Transverse colon (tissue), 4 donors: ENCODE measurements around the gene KCNJ6.

ENCODE experiments used
- EP300 ChIP-seq: sonication (generic); formaldehyde crosslinking; IDR thresholded peaks from one replicate; pipeline ENCODE4 v1.6.1; 2017; ENCODE audit warnings: antibody characterized with exemption, low read depth
- POLR2A ChIP-seq: fragments of 450-650 bp; IDR thresholded peaks from one replicate; pipeline ENCODE4 v1.6.1; 2016; ENCODE audit warnings: antibody characterized with exemption, mild to moderate bottlenecking, moderate library complexity
- POLR2AphosphoS5 ChIP-seq, 3 donors: sonication (generic); formaldehyde crosslinking; IDR thresholded peaks; one replicate each; pipeline ENCODE4 v1.6.1; 2016; ENCODE audit warnings: antibody characterized with exemption in 3 of 3
- TF ChIP-seq, protein P1 (sequence below), 5 experiments: fragments of 200-600 bp in 3 of 5; fragments of 450-650 bp in 2 of 5; sonication (generic) in 3 of 5; IDR thresholded peaks; 1 replicate in 2 of 5; 2 replicates in 3 of 5; pipeline ENCODE4 v1.5.1; 2016 to 2017; ENCODE audit warnings: antibody characterized with exemption in 5 of 5, inconsistent platforms in 3 of 5, mild to moderate bottlenecking in 2 of 5, moderate library complexity in 1 of 5

DNA sequence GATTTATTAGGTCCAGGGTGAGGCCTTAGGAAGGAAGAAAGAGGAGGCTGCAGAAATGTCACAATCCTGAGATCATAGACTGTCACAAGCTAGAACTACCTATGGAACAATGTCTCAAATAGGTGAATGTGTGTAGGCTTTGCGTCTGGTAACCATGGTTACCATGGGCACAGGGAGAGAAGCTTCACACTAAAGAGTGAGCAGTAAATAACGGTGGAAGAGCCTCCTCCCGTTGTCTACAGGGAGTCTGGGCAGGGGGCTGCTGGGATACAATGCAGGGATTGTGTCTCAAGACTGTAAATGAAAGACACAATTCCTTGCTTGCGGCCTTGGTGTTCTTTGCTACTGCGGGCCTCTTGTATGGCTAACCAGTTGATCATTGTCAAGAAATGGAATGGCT lies 28.2 kb upstream of the KCNJ6 start:
- TF ChIP-seq, protein P1, sequence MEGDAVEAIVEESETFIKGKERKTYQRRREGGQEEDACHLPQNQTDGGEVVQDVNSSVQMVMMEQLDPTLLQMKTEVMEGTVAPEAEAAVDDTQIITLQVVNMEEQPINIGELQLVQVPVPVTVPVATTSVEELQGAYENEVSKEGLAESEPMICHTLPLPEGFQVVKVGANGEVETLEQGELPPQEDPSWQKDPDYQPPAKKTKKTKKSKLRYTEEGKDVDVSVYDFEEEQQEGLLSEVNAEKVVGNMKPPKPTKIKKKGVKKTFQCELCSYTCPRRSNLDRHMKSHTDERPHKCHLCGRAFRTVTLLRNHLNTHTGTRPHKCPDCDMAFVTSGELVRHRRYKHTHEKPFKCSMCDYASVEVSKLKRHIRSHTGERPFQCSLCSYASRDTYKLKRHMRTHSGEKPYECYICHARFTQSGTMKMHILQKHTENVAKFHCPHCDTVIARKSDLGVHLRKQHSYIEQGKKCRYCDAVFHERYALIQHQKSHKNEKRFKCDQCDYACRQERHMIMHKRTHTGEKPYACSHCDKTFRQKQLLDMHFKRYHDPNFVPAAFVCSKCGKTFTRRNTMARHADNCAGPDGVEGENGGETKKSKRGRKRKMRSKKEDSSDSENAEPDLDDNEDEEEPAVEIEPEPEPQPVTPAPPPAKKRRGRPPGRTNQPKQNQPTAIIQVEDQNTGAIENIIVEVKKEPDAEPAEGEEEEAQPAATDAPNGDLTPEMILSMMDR (IDR thresholded peaks at IDR 0.05), result no peak
- TF ChIP-seq POLR2AphosphoS5 (IDR thresholded peaks at IDR 0.05), result no peak
- no peak for TF ChIP-seq POLR2A
- no peak for TF ChIP-seq EP300
